Activated CD4-positive, alpha-beta T cell treated with anti-CD3 and anti-CD28 coated beads, Interleukin-2, Interleukin-4, amounts not matched to agents 100 ng/mL and 50 ng/mL, durations not matched to agents 16 hours and 8 hours (primary cell): ENCODE data around the gene OTULINL.
"Not testable (repeated sequence)": the region's sequence is repeated elsewhere in the genome, so short reads cannot be mapped to it uniquely, and the experiment has no call there.

ENCODE experiments used
- DNase-seq: peaks from one replicate; pipeline ENCODE4 v3.0.0-alpha.2; 2020; ENCODE audit warnings: low spot score

Gene OTULINL

GRCh38 chr5:14581106-14581890 lies at the start of gene OTULINL:
Gene OTULINL, plus strand, starts transcription at chr5:14581792. Its CDS starts 103 bp downstream, at chr5:14581895.
- peak; percentile 87 for DNase-seq

GRCh38 chr5:14532180-14532579 lies 49.4 kb upstream of the OTULINL start:
- DNase-seq, result no peak

GRCh38 chr5:14534773-14535172 lies 46.8 kb upstream of the OTULINL start:
- DNase-seq, result no peak

GRCh38 chr5:14545308-14545707 lies 36.3 kb upstream of the OTULINL start:
- DNase-seq, result no peak

GRCh38 chr5:14545862-14546261 lies 35.7 kb upstream of the OTULINL start:
- DNase-seq, result no peak

GRCh38 chr5:14547666-14548065 lies 33.9 kb upstream of the OTULINL start:
- no peak for DNase-seq

GRCh38 chr5:14551211-14551610 lies 30.4 kb upstream of the OTULINL start:
- DNase-seq, result no peak

GRCh38 chr5:14552017-14552416 lies 29.6 kb upstream of the OTULINL start:
- DNase-seq, result no peak

- DNase-seq, result not testable (repeated sequence)
Measured at GRCh38 chr5:14554288-14554687, 27.3 kb upstream of the OTULINL start.

- DNase-seq, result no peak
Measured at GRCh38 chr5:14556015-14556414, 25.6 kb upstream of the OTULINL start.

- no peak for DNase-seq
Measured at GRCh38 chr5:14557203-14557770, 24.3 kb upstream of the OTULINL start.

- DNase-seq, result no peak
Measured at GRCh38 chr5:14557791-14558415, 23.7 kb upstream of the OTULINL start.

GRCh38 chr5:14560091-14560595 lies 21.4 kb upstream of the OTULINL start:
- DNase-seq, result no peak

GRCh38 chr5:14561741-14562140 lies 19.9 kb upstream of the OTULINL start:
- no peak for DNase-seq

GRCh38 chr5:14568333-14568732 lies 13.3 kb upstream of the OTULINL start:
- no peak for DNase-seq

- no peak for DNase-seq
Measured at GRCh38 chr5:14569948-14570691, 11.5 kb upstream of the OTULINL start.

- no peak for DNase-seq
Measured at GRCh38 chr5:14571901-14572300, 9.7 kb upstream of the OTULINL start.

GRCh38 chr5:14572385-14572784 lies 9.2 kb upstream of the OTULINL start:
- no peak for DNase-seq

GRCh38 chr5:14572836-14573235 lies 8.8 kb upstream of the OTULINL start:
- DNase-seq, result no peak

- DNase-seq, result no peak
Measured at GRCh38 chr5:14574096-14574495, 7.5 kb upstream of the OTULINL start.

- DNase-seq, result no peak
Measured at GRCh38 chr5:14574891-14575508, 6.6 kb upstream of the OTULINL start.

- no peak for DNase-seq
Measured at GRCh38 chr5:14576206-14576605, 5.4 kb upstream of the OTULINL start.
